ENCODE data around the gene ARHGAP26.

Gene ARHGAP26

DNA sequence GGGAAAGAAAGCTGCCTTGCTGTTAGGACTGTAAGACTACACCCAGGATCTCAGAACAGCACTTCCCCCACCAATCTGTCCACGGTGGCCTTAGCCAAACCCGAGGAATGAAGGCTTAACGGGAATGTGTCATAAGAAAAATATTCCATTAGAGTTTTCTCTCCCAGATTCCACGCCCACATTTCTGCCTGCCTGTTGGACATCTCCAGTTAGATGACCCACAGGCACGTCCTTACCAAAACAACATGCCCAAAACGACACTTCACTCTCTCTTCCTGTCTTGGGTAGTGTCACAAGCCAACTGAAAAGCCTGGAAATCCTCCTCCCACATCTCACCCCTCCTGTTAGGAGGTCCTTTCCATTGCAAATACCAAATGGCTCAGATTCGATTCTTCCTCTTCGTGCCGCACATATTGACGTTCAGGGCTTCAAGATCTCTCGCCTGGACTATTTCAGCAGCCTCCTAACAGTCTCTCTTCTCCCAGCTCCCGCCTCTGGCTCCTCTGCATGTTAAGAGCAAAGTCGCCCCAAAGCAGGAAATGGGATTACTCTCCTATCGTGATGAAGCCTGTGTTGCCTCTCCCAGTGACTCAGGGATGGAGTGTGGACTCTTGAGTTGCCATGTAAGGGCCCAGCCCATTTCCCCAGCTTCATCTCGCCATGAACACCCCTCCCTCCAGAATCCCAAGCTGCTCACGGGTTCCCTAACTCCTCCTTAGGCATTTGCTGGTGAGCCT, 474.0 kb downstream of the ARHGAP26 start:
- no peaks in the 10 kb centered on the region for H3K4me1 ChIP-seq (ENCODE audit: control insufficient read depth, insufficient read depth, low read length)
- no peaks in the 10 kb centered on the region for H3K9me3 ChIP-seq (ENCODE audit: control insufficient read depth, insufficient read depth, low read length)
- H3K4me3 ChIP-seq (ENCODE audit: low read depth, low read length): no peak overlapping the region
- no peak overlapping the region for H3K27ac ChIP-seq (ENCODE audit: low read depth, low read length)
- no peaks in the 10 kb centered on the region for H3K27me3 ChIP-seq (ENCODE audit: control insufficient read depth, insufficient read depth, low read length)
- no peak overlapping the region for H3K9ac ChIP-seq (ENCODE audit: low read depth, low read length)
- H3K36me3 ChIP-seq (ENCODE audit: control insufficient read depth, insufficient read depth, low read length): no peaks in the 10 kb centered on the region

DNA sequence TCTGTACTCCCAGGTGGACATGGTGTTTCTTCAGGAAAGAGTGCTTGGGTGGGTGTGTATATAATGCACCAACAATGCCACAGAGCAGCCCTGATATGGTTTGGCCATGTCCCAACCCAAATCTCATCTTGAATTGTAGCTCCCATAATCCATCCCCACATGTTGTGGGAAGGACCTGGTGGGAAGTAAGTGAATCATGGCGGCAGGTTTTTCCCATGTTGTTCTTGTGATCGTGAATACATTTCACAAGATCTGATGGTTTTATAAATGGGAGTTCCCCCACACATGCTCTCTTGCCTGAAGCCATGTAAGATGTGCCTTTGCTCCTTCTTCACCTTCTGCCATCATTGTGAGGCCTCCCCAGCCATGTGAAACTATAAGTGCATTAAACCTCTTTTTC, 474.8 kb downstream of the ARHGAP26 start:
- Histone ChIP-seq H3K4me3 (ENCODE audit: low read depth, low read length) (no peak overlapping the region), H3K4me1 (ENCODE audit: control insufficient read depth, insufficient read depth, low read length) (no peaks in the 10 kb centered on the region), H3K27ac (ENCODE audit: low read depth, low read length) (no peak overlapping the region), H3K9me3 (ENCODE audit: control insufficient read depth, insufficient read depth, low read length) (no peaks in the 10 kb centered on the region), H3K27me3 (ENCODE audit: control insufficient read depth, insufficient read depth, low read length) (no peaks in the 10 kb centered on the region), H3K36me3 (ENCODE audit: control insufficient read depth, insufficient read depth, low read length) (no peaks in the 10 kb centered on the region), H3K9ac (ENCODE audit: low read depth, low read length) (no peak overlapping the region)

DNA sequence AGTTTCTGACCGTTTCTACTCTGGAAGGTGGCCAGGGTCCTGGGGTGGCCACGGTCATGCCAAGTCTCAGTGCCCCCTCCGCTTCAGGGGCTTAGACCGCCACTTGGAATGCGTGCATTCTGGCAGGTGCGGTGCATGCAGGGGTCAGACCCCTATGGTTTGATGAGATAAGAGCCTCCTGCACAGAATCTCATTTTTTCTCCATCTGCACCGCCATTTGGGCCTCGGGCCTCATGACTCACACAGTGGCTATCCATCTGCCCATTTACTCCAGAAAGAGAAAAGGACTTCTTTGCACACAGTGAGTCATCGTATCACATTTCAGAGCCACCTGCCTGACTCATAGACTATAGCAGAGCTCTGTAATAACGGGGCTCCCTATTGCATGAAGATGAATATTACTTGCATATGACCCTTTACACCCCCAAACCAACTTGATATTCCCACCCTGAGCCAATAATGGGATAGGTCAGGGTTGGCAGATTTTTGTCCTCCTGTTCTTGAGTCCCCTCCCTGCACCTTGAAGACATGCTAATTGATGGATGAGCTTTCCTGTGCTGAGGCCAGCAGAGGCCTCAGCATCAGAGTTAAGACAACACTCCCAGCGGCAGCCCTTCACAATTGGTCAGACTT, 475.9 kb downstream of the ARHGAP26 start:
- H3K4me1 ChIP-seq (ENCODE audit: control insufficient read depth, insufficient read depth, low read length): no peaks in the 10 kb centered on the region
- no peak overlapping the region for H3K27ac ChIP-seq (ENCODE audit: low read depth, low read length)
- H3K9ac ChIP-seq (ENCODE audit: low read depth, low read length): no peak overlapping the region
- H3K9me3 ChIP-seq (ENCODE audit: control insufficient read depth, insufficient read depth, low read length): no peaks in the 10 kb centered on the region
- no peak overlapping the region for H3K4me3 ChIP-seq (ENCODE audit: low read depth, low read length)
- H3K36me3 ChIP-seq (ENCODE audit: control insufficient read depth, insufficient read depth, low read length): no peaks in the 10 kb centered on the region
- no peaks in the 10 kb centered on the region for H3K27me3 ChIP-seq (ENCODE audit: control insufficient read depth, insufficient read depth, low read length)

DNA sequence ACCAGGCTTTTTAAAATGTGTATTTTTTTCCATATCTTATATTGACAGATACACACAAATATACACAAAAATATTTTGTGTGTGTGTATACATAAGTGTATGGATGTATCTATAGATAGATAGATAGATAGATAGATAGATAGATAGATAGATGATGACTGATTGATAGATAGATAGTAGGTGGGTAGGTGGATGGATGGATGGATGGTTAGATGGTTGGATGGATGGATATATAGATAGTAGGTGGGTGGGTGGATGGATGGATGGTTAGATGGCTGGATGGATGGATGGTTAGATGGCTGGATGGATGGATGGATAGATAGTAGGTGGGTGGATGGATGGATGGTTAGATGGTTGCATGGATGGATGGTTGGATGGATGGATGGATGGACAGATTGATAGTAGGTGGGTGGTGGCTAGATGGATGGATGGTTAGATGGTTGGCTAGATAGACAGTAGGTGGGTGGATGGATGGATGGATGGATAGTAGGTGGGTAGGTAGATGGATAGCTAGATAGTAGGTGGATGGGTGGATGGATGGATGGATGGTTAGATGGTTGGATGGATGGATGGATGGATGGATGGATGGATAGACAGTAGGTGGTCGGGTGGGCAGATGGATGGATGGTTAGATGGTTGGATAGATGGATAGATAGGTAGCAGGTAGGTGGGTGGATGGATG, 477.1 kb downstream of the ARHGAP26 start:
- Histone ChIP-seq H3K27me3 (ENCODE audit: control insufficient read depth, insufficient read depth, low read length) (no peaks in the 10 kb centered on the region), H3K4me3 (ENCODE audit: low read depth, low read length) (no peak overlapping the region), H3K27ac (ENCODE audit: low read depth, low read length) (no peak overlapping the region), H3K9ac (ENCODE audit: low read depth, low read length) (no peak overlapping the region), H3K36me3 (ENCODE audit: control insufficient read depth, insufficient read depth, low read length) (no peaks in the 10 kb centered on the region), H3K9me3 (ENCODE audit: control insufficient read depth, insufficient read depth, low read length) (no peaks in the 10 kb centered on the region), H3K4me1 (ENCODE audit: control insufficient read depth, insufficient read depth, low read length) (no peaks in the 10 kb centered on the region)

DNA sequence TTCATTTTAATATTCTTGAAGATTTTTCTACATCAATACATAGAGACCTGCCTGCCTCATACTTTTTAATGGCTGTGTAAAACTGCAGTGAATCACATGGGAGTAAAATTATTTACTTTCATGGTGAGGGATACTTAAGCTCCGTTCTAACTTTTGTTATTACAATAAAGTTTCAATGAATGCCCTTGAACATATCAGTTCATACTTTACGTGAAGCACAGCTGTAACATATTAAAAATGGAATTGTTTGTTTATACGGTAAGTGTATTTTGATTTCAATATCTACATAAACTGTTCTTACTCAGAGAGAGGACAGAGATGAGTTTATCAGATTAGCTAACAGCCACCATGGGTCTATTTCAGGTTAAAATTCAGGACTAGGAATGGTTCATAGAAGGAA, 478.2 kb downstream of the ARHGAP26 start:
- H3K4me3 ChIP-seq (ENCODE audit: low read depth, low read length): no peak overlapping the region
- H3K27me3 ChIP-seq (ENCODE audit: control insufficient read depth, insufficient read depth, low read length): no peaks in the 10 kb centered on the region
- no peak overlapping the region for H3K9ac ChIP-seq (ENCODE audit: low read depth, low read length)
- no peaks in the 10 kb centered on the region for H3K4me1 ChIP-seq (ENCODE audit: control insufficient read depth, insufficient read depth, low read length)
- no peaks in the 10 kb centered on the region for H3K9me3 ChIP-seq (ENCODE audit: control insufficient read depth, insufficient read depth, low read length)
- no peaks in the 10 kb centered on the region for H3K36me3 ChIP-seq (ENCODE audit: control insufficient read depth, insufficient read depth, low read length)
- H3K27ac ChIP-seq (ENCODE audit: low read depth, low read length): no peak overlapping the region

DNA sequence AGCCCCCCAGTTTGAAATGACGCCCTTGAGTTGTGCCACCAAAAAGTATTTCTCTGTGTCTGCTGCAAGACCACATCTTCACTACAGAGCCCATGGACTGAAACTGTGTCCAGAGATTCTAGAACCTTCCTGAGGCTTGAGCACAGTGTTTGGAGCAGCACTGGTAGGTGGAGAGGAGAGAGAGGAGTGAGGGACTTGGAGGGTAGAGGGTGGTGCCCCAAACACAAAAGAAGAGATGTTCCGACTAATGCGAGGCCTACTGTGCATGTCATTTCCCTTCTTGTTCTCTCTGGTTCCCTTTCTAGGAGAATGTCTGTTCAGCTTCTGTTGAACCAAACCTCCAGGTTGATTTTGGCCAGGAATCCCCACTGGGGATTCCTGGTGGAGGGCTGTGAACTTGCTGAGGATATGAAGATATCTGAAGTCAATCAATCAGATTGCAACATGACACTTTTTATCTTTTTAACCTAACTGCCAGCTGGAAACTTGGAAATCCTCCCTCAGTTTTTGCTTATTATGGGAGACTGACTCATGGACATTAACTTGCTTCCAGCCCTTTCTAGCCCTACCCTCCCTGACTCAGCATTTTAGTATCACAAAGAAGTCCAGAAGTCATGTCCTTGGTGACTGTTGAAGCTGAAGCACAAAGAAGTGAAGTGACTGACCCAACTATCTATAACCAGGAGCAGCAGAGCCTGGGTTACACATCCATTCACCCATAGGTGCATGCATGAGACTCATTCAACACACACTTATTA, 478.8 kb downstream of the ARHGAP26 start:
- no peaks in the 10 kb centered on the region for H3K36me3 ChIP-seq (ENCODE audit: control insufficient read depth, insufficient read depth, low read length)
- no peaks in the 10 kb centered on the region for H3K4me1 ChIP-seq (ENCODE audit: control insufficient read depth, insufficient read depth, low read length)
- H3K9me3 ChIP-seq (ENCODE audit: control insufficient read depth, insufficient read depth, low read length): no peaks in the 10 kb centered on the region
- H3K4me3 ChIP-seq (ENCODE audit: low read depth, low read length): no peak overlapping the region
- no peak overlapping the region for H3K9ac ChIP-seq (ENCODE audit: low read depth, low read length)
- H3K27me3 ChIP-seq (ENCODE audit: control insufficient read depth, insufficient read depth, low read length): no peaks in the 10 kb centered on the region
- no peak overlapping the region for H3K27ac ChIP-seq (ENCODE audit: low read depth, low read length)

DNA sequence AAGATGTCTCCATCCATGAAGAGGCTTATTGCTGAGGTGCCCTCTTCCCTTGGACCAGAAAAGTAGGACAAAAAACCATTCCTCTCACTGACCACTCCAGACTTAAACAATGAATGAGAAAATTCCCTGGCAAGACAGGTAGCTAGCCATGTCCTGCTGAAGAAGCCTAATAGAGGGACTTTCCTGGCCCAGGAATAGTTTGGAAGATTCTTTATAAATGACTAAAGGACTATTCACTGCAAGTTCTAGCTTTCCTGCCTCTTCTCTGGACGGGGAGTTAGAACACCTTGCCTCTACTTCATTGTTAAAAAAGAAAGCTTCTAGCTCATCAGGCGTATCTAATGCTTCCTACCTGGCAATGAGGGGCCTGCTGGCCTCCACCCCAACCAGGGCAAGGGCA, 479.7 kb downstream of the ARHGAP26 start:
- Histone ChIP-seq H3K4me1 (ENCODE audit: control insufficient read depth, insufficient read depth, low read length) (no peaks in the 10 kb centered on the region), H3K9ac (ENCODE audit: low read depth, low read length) (no peak overlapping the region), H3K27me3 (ENCODE audit: control insufficient read depth, insufficient read depth, low read length) (no peaks in the 10 kb centered on the region), H3K9me3 (ENCODE audit: control insufficient read depth, insufficient read depth, low read length) (no peaks in the 10 kb centered on the region), H3K36me3 (ENCODE audit: control insufficient read depth, insufficient read depth, low read length) (no peaks in the 10 kb centered on the region), H3K27ac (ENCODE audit: low read depth, low read length) (no peak overlapping the region), H3K4me3 (ENCODE audit: low read depth, low read length) (no peak overlapping the region)

DNA sequence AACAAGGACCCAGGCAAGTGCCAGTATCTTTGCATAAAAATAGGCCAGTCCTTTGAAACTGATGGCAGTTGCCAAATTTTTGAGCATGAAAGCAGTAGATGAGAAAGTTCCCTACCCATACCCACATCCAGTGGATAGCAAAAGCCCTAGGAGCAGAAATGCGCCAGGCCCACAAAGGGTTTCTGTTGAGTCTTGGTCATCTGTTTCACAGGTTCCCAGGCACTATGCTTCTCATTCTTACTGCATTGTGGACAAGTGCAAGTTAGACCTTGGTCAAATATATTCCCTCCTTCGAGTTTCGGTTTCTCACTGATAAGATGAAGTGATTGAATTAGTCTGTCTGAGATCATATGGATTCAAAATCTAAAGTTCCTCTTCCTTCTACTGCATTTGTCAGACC, 481.0 kb downstream of the ARHGAP26 start:
- Histone ChIP-seq H3K36me3 (ENCODE audit: control insufficient read depth, insufficient read depth, low read length) (no peaks in the 10 kb centered on the region), H3K4me1 (ENCODE audit: control insufficient read depth, insufficient read depth, low read length) (no peaks in the 10 kb centered on the region), H3K27me3 (ENCODE audit: control insufficient read depth, insufficient read depth, low read length) (no peaks in the 10 kb centered on the region), H3K4me3 (ENCODE audit: low read depth, low read length) (no peak overlapping the region), H3K9me3 (ENCODE audit: control insufficient read depth, insufficient read depth, low read length) (no peaks in the 10 kb centered on the region), H3K9ac (ENCODE audit: low read depth, low read length) (no peak overlapping the region), H3K27ac (ENCODE audit: low read depth, low read length) (no peak overlapping the region)

DNA sequence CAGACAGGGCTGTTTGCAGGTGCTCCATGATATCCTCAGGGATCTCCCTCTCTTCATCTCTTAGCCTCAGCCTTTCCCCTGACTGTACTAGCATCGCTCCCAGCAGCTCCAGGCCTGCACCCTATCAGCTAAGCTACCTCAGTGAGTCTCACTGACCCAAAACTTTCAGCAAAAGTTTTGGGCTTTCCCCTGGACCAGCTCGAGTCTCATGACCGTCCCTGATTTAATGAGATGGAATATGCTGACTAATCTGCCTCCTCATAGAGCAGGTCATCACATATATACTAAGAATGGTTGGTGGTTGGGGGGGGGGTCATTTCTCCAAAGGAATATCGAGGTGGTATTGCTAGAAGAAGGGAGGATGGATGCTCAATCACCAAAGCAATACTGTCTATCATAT, 481.8 kb downstream of the ARHGAP26 start:
- no peaks in the 10 kb centered on the region for H3K36me3 ChIP-seq (ENCODE audit: control insufficient read depth, insufficient read depth, low read length)
- H3K9me3 ChIP-seq (ENCODE audit: control insufficient read depth, insufficient read depth, low read length): no peaks in the 10 kb centered on the region
- no peaks in the 10 kb centered on the region for H3K4me1 ChIP-seq (ENCODE audit: control insufficient read depth, insufficient read depth, low read length)
- no peak overlapping the region for H3K27ac ChIP-seq (ENCODE audit: low read depth, low read length)
- no peak overlapping the region for H3K4me3 ChIP-seq (ENCODE audit: low read depth, low read length)
- H3K27me3 ChIP-seq (ENCODE audit: control insufficient read depth, insufficient read depth, low read length): no peaks in the 10 kb centered on the region
- H3K9ac ChIP-seq (ENCODE audit: low read depth, low read length): no peak overlapping the region

DNA sequence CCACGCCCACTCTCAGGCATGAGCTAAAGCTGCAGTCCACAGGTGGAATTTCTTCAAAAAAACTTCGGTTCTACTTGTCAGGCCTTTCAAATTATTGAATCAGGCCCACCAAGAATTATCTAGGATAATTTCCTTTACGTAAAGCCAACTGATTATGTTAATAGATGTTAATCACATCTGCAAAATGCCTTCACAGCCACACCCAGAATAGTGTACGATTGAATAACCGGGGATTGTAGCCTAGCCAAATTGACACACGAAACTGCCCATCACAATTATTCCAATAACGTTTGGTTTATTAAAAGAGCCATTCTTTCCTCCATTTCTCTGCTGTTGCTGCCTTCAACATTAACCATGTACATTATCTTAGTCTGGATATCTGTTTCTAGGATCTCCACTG, 484.6 kb downstream of the ARHGAP26 start:
- Histone ChIP-seq H3K9ac (ENCODE audit: low read depth, low read length) (no peak overlapping the region), H3K27ac (ENCODE audit: low read depth, low read length) (no peak overlapping the region), H3K9me3 (ENCODE audit: control insufficient read depth, insufficient read depth, low read length) (no peaks in the 10 kb centered on the region), H3K27me3 (ENCODE audit: control insufficient read depth, insufficient read depth, low read length) (no peaks in the 10 kb centered on the region), H3K4me3 (ENCODE audit: low read depth, low read length) (no peak overlapping the region), H3K36me3 (ENCODE audit: control insufficient read depth, insufficient read depth, low read length) (no peaks in the 10 kb centered on the region), H3K4me1 (ENCODE audit: control insufficient read depth, insufficient read depth, low read length) (no peaks in the 10 kb centered on the region)
